ENCODE measurements around the gene SLC2A9.

Gene SLC2A9

GRCh38 chr4:10020871-10021652 lies at the start of gene SLC2A9:
Gene SLC2A9 (minus strand): TSS chr4:10021497. CDS start chr4:10021429, 68 bp downstream.
- Histone ChIP-seq H3K4me1 (ENCODE audit: insufficient read depth, insufficient read length) (peaks cover 6% of the 10 kb centered on the region), H3K9me3 (ENCODE audit: insufficient read depth, low read length) (no peaks in the 10 kb centered on the region), H3K4me3 (ENCODE audit: insufficient read length, low read depth) (no peak within 1 kb of the TSS), H3K27me3 (ENCODE audit: insufficient read depth, insufficient read length) (peaks cover 34% of the 10 kb centered on the region), H3K36me3 (ENCODE audit: insufficient read depth, insufficient read length, low read length) (no peaks in the 10 kb centered on the region), H3K9ac (ENCODE audit: insufficient read length, low read depth) (no peak within 1 kb of the TSS)
- no peak for TF ChIP-seq ZNF274 (IDR thresholded peaks at IDR 0.05; ENCODE audit: low read depth, low read length)
- TF ChIP-seq YY1 (IDR thresholded peaks at IDR 0.05; ENCODE audit: insufficient read depth, insufficient read length) = no peak
- TF ChIP-seq SUZ12 (IDR thresholded peaks at IDR 0.05; ENCODE audit: extremely low read depth, insufficient read depth, insufficient read length) = no peak
- no peak for DNase-seq (ENCODE audit: low read depth, low spot score)

- H3K9ac ChIP-seq (ENCODE audit: insufficient read length, low read depth) = no peak overlapping the region
- H3K36me3 ChIP-seq (ENCODE audit: insufficient read depth, insufficient read length, low read length) = peaks cover 59% of the 10 kb centered on the region
- no peak overlapping the region for H3K4me3 ChIP-seq (ENCODE audit: insufficient read length, low read depth)
- TF ChIP-seq YY1 (IDR thresholded peaks at IDR 0.05; ENCODE audit: insufficient read depth, insufficient read length) (no peak), ZNF274 (IDR thresholded peaks at IDR 0.05; ENCODE audit: low read depth, low read length) (no peak), SUZ12 (IDR thresholded peaks at IDR 0.05; ENCODE audit: extremely low read depth, insufficient read depth, insufficient read length) (no peak)
- DNase-seq (ENCODE audit: low read depth, low spot score) = no peak
- H3K9me3 ChIP-seq (ENCODE audit: insufficient read depth, low read length) = no peaks in the 10 kb centered on the region
- peaks cover 4% of the 10 kb centered on the region for H3K4me1 ChIP-seq (ENCODE audit: insufficient read depth, insufficient read length)
- H3K27me3 ChIP-seq (ENCODE audit: insufficient read depth, insufficient read length) = no peaks in the 10 kb centered on the region
Measured at GRCh38 chr4:10069075-10069642, 47.9 kb upstream of the SLC2A9 start.

GRCh38 chr4:10066670-10067651 lies 45.7 kb upstream of the SLC2A9 start:
- H3K27me3 ChIP-seq (ENCODE audit: insufficient read depth, insufficient read length) = peaks cover 9% of the 10 kb centered on the region
- H3K4me1 ChIP-seq (ENCODE audit: insufficient read depth, insufficient read length) = peaks cover 7% of the 10 kb centered on the region
- no peak overlapping the region for H3K4me3 ChIP-seq (ENCODE audit: insufficient read length, low read depth)
- TF ChIP-seq ZNF274 (IDR thresholded peaks at IDR 0.05; ENCODE audit: low read depth, low read length) (no peak), SUZ12 (IDR thresholded peaks at IDR 0.05; ENCODE audit: extremely low read depth, insufficient read depth, insufficient read length) (no peak), YY1 (IDR thresholded peaks at IDR 0.05; ENCODE audit: insufficient read depth, insufficient read length) (no peak)
- no peak for DNase-seq (ENCODE audit: low read depth, low spot score)
- H3K36me3 ChIP-seq (ENCODE audit: insufficient read depth, insufficient read length, low read length) = peaks cover 37% of the 10 kb centered on the region
- H3K9me3 ChIP-seq (ENCODE audit: insufficient read depth, low read length) = no peaks in the 10 kb centered on the region
- H3K9ac ChIP-seq (ENCODE audit: insufficient read length, low read depth) = no peak overlapping the region

DNA sequence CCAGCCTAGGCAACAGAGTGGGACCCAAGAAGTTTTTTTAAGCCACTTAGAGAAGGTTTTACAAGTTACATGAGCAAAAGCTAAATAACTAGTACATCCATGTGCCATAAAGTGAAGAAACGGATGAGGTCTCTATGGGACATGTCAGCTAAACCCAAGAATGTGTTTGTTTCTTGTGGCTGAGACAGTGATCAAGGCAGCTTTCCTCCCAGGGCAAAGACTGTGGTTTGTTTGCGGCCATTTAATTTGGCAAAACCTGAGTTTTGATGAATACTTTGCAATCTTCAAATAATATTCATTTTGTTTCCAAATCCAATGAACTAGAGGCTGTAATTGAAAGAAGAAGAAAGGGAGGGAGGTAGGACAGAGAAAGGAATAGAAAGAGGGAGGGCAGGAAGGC lies 44.9 kb upstream of the SLC2A9 start:
- DNase-seq (ENCODE audit: low read depth, low spot score) = no peak
- H3K9ac ChIP-seq (ENCODE audit: insufficient read length, low read depth) = no peak overlapping the region
- TF ChIP-seq ZNF274 (IDR thresholded peaks at IDR 0.05; ENCODE audit: low read depth, low read length) (no peak), SUZ12 (IDR thresholded peaks at IDR 0.05; ENCODE audit: extremely low read depth, insufficient read depth, insufficient read length) (no peak), YY1 (IDR thresholded peaks at IDR 0.05; ENCODE audit: insufficient read depth, insufficient read length) (no peak)
- H3K27me3 ChIP-seq (ENCODE audit: insufficient read depth, insufficient read length) = peaks cover 17% of the 10 kb centered on the region
- H3K9me3 ChIP-seq (ENCODE audit: insufficient read depth, low read length) = no peaks in the 10 kb centered on the region
- H3K36me3 ChIP-seq (ENCODE audit: insufficient read depth, insufficient read length, low read length) = peaks cover 33% of the 10 kb centered on the region
- no peak overlapping the region for H3K4me3 ChIP-seq (ENCODE audit: insufficient read length, low read depth)
- H3K4me1 ChIP-seq (ENCODE audit: insufficient read depth, insufficient read length) = peaks cover 7% of the 10 kb centered on the region

GRCh38 chr4:10063544-10064300 lies 42.4 kb upstream of the SLC2A9 start:
- Histone ChIP-seq H3K9ac (ENCODE audit: insufficient read length, low read depth) (peak overlapping the region; percentile 71), H3K4me3 (ENCODE audit: insufficient read length, low read depth) (no peak overlapping the region), H3K9me3 (ENCODE audit: insufficient read depth, low read length) (no peaks in the 10 kb centered on the region), H3K36me3 (ENCODE audit: insufficient read depth, insufficient read length, low read length) (peaks cover 25% of the 10 kb centered on the region), H3K4me1 (ENCODE audit: insufficient read depth, insufficient read length) (peaks cover 3% of the 10 kb centered on the region), H3K27me3 (ENCODE audit: insufficient read depth, insufficient read length) (peaks cover 18% of the 10 kb centered on the region)
- TF ChIP-seq SUZ12 (IDR thresholded peaks at IDR 0.05; ENCODE audit: extremely low read depth, insufficient read depth, insufficient read length) (no peak), ZNF274 (IDR thresholded peaks at IDR 0.05; ENCODE audit: low read depth, low read length) (no peak), YY1 (IDR thresholded peaks at IDR 0.05; ENCODE audit: insufficient read depth, insufficient read length) (no peak)
- peak; percentile 80 for DNase-seq (ENCODE audit: low read depth, low spot score)

DNA sequence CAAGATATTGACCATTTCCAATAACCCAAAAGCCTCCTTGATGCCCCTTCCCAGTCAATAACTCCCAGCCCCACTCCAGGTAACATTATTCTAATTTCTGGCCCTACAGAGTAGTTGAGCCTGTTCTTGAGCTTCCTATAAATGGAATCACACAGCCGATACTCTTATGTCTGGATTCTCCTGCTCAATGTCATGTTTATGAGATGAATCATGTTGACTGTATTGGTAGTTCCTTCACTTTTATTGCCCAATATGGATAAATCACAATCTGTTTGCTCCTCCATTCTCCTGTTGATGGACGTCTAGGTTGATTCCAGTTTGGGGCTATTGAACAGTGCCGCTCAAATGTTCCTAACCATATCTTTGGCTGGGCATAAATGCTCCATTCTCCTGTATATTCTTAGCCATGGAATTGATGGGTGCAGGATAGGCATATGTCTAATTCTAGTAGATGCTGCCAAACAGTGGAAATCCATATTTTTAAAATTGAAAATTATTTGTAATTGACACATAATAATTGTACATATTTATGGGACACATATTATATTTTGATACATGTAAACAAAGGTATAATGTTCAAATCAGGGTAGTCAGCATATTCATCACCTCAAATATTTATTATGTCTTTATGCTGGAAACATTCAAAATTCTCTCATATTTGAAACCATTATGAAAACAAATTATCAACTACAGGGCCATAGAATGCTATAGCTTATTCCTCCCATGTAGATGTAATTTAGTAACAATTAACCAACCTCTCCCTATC lies 40.5 kb upstream of the SLC2A9 start:
- H3K9me3 ChIP-seq (ENCODE audit: insufficient read depth, low read length) = no peaks in the 10 kb centered on the region
- no peak for TF ChIP-seq SUZ12 (IDR thresholded peaks at IDR 0.05; ENCODE audit: extremely low read depth, insufficient read depth, insufficient read length)
- TF ChIP-seq ZNF274 (IDR thresholded peaks at IDR 0.05; ENCODE audit: low read depth, low read length) = no peak
- TF ChIP-seq YY1 (IDR thresholded peaks at IDR 0.05; ENCODE audit: insufficient read depth, insufficient read length) = no peak

More for the DNA sequence above, 40.5 kb upstream of the SLC2A9 start:
- DNase-seq (ENCODE audit: low read depth, low spot score) = no peak
- H3K4me3 ChIP-seq (ENCODE audit: insufficient read length, low read depth) = no peak overlapping the region
- peaks cover 3% of the 10 kb centered on the region for H3K4me1 ChIP-seq (ENCODE audit: insufficient read depth, insufficient read length)
- H3K9ac ChIP-seq (ENCODE audit: insufficient read length, low read depth) = no peak overlapping the region
- H3K27me3 ChIP-seq (ENCODE audit: insufficient read depth, insufficient read length) = peaks cover 18% of the 10 kb centered on the region
- peaks cover 7% of the 10 kb centered on the region for H3K36me3 ChIP-seq (ENCODE audit: insufficient read depth, insufficient read length, low read length)

Measured in NT2/D1 (cell line).